Stimulated activated naive CD8-positive, alpha-beta T cell treated with anti-CD3 and anti-CD28 coated beads, Interleukin-15, amount 100 ng/mL, for 72 hours (primary cell): Measurements from ENCODE around the gene TAB3.
A peak's percentile ranks its signal among the peaks of the same experiment; 100 is the strongest.

ENCODE experiments used
- ATAC-seq: fragments of 150-1000 bp; cut with Tn5 transposase; 2 replicates; pipeline ENCODE4 v1.10.0; 2021; ENCODE audit warnings: mild to moderate bottlenecking, moderate library complexity
- DNase-seq, 2 donors: peaks; one replicate each; pipeline ENCODE4 v3.0.0; 2021 to 2022
- H3K27ac Mint-ChIP-seq, 2 donors: one replicate each; pipeline ENCODE4 v1.8.0; 2022; ENCODE audit warnings: mild to moderate bottlenecking in 2 of 2, mixed read lengths in 2 of 2, moderate library complexity in 2 of 2
- H3K27me3 Mint-ChIP-seq: one replicate; pipeline ENCODE4 v1.8.0; 2022; ENCODE audit warnings: mixed read lengths
- H3K4me1 Mint-ChIP-seq: one replicate; pipeline ENCODE4 v1.8.0; 2022; ENCODE audit warnings: mild to moderate bottlenecking, mixed read lengths
- H3K4me3 Mint-ChIP-seq, 2 donors: one replicate each; pipeline ENCODE4 v1.8.0; 2022; ENCODE audit warnings: mild to moderate bottlenecking in 2 of 2, mixed read lengths in 2 of 2, moderate library complexity in 1 of 2
- H3K9me3 Mint-ChIP-seq, 2 donors: one replicate each; pipeline ENCODE4 v1.8.0; 2022; ENCODE audit warnings: mixed read lengths in 2 of 2

The TAB3 gene

DNA sequence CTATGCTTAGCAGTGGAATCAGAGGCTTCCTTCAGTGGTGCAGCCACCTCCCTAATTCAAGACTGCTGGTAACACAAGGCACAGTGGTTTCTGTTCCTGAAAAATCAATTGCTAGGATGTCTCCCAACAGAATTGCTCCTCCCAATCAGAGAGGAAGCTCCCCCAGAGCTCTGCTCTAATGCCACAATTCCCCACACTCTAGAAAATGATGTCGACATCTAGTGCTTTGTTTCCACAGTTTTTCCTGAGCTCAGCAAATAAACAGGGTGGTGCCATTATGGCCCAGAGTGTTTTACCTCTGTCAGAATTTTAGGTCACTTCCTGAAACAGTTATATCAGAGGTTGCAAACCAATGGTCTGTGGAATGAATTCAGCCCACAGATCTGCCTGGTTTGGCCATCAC lies 24.7 kb downstream of the TAB3 start:
- no peak overlapping the region for H3K27ac Mint-ChIP-seq
- no peak overlapping the region for H3K4me3 Mint-ChIP-seq
- no peaks in the 10 kb centered on the region for H3K27me3 Mint-ChIP-seq
- H3K4me1 Mint-ChIP-seq = no peaks in the 10 kb centered on the region
- no peak for ATAC-seq
- no peak for DNase-seq
- no peaks in the 10 kb centered on the region for H3K9me3 Mint-ChIP-seq

DNA sequence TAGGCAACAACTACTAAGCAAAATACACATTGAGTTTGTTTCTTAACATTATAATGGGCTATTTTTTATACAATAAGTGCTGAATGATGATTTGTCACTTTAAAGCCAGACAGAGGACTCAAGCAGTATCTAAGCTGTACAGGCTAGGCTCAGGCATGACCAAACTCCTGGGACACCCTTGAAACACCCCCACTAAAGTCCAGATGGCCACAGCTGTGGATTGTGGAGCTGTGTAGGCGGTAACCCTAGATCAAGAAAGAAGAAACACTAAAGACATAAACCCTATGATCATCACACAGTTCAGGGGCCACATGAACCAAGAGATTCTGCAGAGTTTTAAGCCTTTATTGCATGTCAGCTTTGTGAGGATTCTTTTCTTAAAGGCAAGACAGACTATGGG lies 25.1 kb downstream of the TAB3 start:
- Mint-ChIP-seq H3K9me3 (no peaks in the 10 kb centered on the region), H3K27me3 (no peaks in the 10 kb centered on the region), H3K4me1 (no peaks in the 10 kb centered on the region), H3K4me3 (no peak overlapping the region), H3K27ac (no peak overlapping the region)
- ATAC-seq (no peak), DNase-seq (no peak)

DNA sequence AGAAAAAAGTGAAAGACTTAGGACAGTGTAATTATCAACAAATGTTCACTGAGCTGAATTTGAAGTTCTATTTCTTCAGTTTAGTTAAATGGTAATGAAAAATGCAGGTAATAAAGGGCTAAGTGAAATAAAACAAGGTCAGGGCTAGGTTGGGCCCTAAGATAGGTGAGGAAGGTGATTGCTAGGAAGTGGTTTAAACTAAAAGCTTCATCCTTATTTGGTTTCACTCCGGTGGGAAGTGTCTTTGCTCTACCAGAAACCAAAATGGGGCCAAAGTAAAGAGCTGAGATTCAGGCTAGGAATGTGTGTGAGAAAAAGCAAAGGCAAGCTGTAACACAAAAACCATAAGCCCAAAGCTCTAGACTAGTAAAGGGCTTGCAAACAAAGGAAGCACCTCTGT lies 31.0 kb downstream of the TAB3 start:
- Mint-ChIP-seq H3K27me3 (no peaks in the 10 kb centered on the region), H3K4me1 (no peaks in the 10 kb centered on the region), H3K4me3 (no peak overlapping the region), H3K27ac (no peak overlapping the region), H3K9me3 (no peaks in the 10 kb centered on the region)
- DNase-seq (no peak), ATAC-seq (no peak)

DNA sequence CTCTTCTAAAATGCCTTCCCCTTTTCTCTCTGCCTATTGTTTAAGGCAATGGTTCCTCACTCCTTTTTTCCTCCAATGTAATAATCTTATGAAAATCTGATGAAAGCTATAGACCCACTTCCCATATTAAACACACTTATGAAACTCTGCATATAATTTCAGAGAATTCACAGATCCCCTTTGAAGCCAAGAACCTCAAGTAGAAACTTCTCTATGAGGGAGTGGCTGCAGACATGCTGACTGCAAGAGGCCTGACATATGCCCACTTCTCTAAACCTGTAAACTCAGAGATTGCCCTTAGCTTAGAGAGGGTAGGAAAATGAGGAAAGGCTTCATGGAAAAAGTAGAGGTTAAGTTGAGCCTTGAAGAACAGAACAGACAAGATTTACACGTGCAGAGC lies 37.6 kb downstream of the TAB3 start:
- no peak for DNase-seq
- no peak for ATAC-seq
- H3K4me1 Mint-ChIP-seq = peaks cover 8% of the 10 kb centered on the region
- no peaks in the 10 kb centered on the region for H3K9me3 Mint-ChIP-seq
- no peaks in the 10 kb centered on the region for H3K27me3 Mint-ChIP-seq
- no peak overlapping the region for H3K4me3 Mint-ChIP-seq
- H3K27ac Mint-ChIP-seq = no peak overlapping the region

DNA sequence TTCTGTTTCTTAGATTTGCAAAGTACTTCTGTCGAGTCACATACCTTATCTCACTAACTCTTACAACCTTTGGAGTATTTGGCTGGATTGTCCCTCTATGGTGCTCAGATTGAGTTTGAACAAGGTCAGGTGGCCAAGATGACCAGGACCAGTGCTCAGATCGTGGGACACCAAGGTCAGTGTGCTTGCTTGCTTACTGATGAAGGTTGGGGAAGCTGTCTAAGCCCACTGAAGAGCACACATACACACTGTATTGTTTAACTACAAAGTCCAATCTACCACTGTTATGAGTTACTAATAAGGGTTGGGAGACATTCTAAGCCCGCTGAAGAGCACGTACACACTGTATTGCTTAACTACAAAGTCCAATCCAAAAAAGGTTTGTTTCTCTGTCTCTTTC lies 53.7 kb downstream of the TAB3 start:
- no peak overlapping the region for H3K27ac Mint-ChIP-seq
- no peak overlapping the region for H3K4me3 Mint-ChIP-seq
- no peaks in the 10 kb centered on the region for H3K9me3 Mint-ChIP-seq
- DNase-seq (no peak), ATAC-seq (no peak)
- H3K4me1 Mint-ChIP-seq = peaks cover 16% of the 10 kb centered on the region
- H3K27me3 Mint-ChIP-seq = no peaks in the 10 kb centered on the region

DNA sequence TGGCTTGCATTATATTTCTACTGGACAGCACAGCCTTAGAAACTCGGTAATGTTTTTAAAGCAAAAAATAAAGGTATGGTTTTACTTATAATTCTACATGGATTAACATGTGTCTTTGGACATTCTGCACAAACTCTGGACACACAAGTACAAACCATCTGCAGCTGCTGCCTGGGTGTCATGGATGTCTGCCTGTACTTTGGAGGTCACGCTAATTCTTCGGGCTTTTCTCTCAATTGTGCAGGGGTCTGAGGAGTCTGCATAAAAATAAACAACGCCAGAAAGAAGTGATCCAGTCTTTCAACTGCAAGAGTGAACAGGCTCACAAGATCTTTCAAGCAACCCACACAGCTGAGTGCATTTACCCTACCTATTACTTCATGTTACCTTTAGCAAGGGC lies 55.2 kb downstream of the TAB3 start:
- Mint-ChIP-seq H3K9me3 (no peaks in the 10 kb centered on the region), H3K27me3 (no peaks in the 10 kb centered on the region), H3K4me3 (no peak overlapping the region), H3K4me1 (peaks cover 31% of the 10 kb centered on the region), H3K27ac (no peak overlapping the region)
- DNase-seq = no peak
- no peak for ATAC-seq

DNA sequence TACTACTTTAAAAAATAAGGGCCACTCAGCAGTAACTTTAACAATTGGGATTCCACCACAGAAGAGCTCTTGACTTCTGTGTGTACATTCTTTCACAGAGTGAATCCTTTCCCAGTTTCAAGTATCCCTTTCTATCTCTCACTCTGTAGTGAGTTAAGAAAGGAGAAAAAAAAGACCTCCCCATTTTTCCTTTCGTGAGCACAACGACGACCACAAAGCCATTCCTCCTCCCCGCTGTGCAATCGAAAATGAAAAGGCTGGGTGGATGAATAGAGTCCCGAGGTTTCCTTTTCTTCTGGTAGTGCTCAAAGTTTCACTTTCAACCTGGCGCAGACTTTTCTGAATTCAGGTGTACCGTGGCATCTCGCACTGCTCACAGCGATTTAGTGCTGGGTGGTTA lies 58.0 kb downstream of the TAB3 start:
- DNase-seq (peak; percentile 3 to 34), ATAC-seq (peak; percentile 89)
- Mint-ChIP-seq H3K27ac (peak overlapping the region in 1 of 2 donors; percentile 21), H3K9me3 (no peaks in the 10 kb centered on the region), H3K4me3 (peak overlapping the region; percentile 53 to 64), H3K4me1 (peaks cover 46% of the 10 kb centered on the region), H3K27me3 (no peaks in the 10 kb centered on the region)

DNA sequence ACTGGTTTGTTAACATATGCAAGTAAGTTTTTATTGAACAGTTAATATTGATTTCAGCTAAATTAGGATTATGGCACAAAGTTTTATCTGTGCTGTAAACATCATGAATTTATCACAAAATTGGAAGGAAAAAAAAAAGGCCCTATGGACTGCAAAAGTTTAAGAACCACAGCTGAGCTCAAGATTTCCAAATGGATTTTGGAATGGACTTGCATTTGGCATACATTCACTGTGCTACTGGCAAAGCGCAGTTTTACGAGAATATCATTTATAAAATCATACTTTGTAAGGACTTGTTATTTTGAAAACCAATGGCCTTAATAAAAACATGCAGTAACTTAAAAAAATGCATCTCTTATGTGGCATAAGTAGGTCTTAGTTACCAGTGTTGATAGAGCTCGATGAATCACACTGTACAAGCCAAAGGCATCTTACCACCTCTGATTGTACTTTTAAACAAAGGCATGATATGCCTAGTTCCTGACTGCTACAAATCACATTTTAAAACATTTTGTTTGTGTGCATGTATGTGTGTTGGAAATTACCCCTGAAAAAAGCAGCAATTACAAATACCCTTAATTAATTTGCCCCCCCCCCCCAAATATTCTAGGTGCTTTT lies 58.6 kb downstream of the TAB3 start:
- ATAC-seq (peak; percentile 70), DNase-seq (no peak)
- H3K4me1 Mint-ChIP-seq = peaks cover 51% of the 10 kb centered on the region
- peak overlapping the region in 1 of 2 donors; percentile 57 for H3K27ac Mint-ChIP-seq
- H3K4me3 Mint-ChIP-seq = no peak overlapping the region
- H3K9me3 Mint-ChIP-seq = no peaks in the 10 kb centered on the region
- no peaks in the 10 kb centered on the region for H3K27me3 Mint-ChIP-seq

DNA sequence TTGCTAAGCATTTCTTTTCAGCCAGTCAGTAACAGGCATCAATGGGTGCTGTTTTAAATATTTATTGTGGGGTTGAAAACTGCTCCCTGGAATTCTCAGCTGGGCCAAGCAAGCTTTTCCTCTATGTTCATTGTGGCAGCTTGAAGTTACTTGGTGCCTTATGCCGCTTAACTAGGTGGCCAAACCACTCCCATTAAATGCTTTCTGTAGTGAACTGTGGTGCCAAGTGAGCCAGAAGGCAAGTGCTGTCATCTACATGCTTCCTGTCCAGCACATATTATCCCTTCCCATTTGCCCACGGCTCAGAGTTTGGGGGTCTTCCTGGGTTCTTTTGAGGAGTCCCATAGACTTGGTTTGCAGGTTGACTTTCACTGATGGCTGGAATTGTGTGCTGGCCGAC lies 64.8 kb downstream of the TAB3 start:
- Mint-ChIP-seq H3K4me3 (no peak overlapping the region), H3K9me3 (no peaks in the 10 kb centered on the region), H3K27me3 (no peaks in the 10 kb centered on the region), H3K27ac (no peak overlapping the region), H3K4me1 (peaks cover 36% of the 10 kb centered on the region)
- ATAC-seq (no peak), DNase-seq (no peak)

DNA sequence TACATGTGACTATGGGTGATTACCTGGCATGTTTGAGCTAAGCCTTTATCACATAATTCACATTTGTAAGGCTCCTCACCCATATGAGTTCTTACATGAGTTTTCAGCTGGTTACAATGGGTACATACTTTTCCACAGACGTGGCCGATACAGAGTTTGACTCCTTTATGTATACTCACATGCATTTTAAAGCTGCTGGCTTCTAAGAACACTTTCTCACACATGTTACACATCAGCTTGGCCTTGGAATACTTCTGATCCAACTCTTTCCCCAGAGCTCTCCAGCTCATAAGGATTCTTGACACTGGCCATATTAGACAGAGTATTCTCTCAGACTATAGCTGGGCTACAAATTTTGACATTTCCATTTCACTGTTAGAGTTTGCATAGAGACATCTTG lies 66.3 kb downstream of the TAB3 start:
- Mint-ChIP-seq H3K27ac (no peak overlapping the region), H3K4me3 (no peak overlapping the region), H3K27me3 (no peaks in the 10 kb centered on the region), H3K4me1 (peaks cover 24% of the 10 kb centered on the region), H3K9me3 (no peaks in the 10 kb centered on the region)
- DNase-seq (no peak), ATAC-seq (no peak)

DNA sequence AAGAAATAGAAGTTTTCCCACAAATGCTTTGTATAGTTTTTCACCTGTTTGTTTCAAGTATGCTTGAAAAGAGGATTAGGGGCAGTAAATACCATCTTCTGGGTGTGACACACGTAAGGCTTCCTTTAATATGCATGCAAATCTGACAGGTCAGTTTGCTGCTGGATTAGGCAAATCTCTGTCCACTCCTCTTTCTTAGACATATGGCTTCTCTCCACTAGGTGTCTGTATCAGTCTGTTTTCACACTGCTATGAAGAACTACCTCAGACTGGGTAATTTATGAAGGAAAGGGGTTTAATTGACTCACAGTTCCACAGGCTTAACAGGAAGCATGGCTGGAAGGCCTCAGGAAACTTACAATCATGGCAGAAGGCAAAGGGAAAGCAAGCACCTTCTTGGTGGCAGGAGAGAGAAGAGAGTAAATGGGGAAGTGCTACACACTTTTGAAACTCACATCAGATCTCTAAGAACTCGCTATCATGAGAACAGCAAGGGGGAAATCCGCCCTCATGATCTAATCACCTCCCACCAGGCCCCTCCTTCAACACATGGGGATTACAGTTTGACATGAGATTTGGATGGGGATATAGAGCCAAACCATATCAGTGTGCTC lies 66.9 kb downstream of the TAB3 start:
- no peaks in the 10 kb centered on the region for H3K27me3 Mint-ChIP-seq
- no peak overlapping the region for H3K4me3 Mint-ChIP-seq
- H3K4me1 Mint-ChIP-seq = peaks cover 24% of the 10 kb centered on the region

DNA sequence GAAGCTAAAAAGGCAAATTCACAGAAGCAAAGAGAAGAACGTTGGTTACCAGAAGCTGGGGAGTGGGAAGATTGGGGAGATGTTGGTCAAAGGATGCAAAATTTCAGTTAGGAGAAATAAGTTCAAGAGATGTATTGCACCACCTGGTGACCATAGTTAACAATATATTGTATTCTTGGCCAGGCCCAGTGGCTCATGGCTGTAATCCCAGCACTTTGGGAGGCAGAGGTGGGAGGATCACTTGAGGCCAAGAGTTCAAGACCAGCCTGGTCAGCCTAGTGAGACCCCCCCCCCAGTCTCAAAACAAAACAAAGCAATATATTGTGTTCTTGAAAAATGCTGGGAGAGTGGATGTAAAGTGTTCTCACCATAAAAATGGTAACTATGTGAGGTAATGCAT lies 67.9 kb downstream of the TAB3 start:
- no peak for DNase-seq
- H3K4me3 Mint-ChIP-seq = no peak overlapping the region
- no peak for ATAC-seq
- H3K27me3 Mint-ChIP-seq = no peaks in the 10 kb centered on the region
- H3K9me3 Mint-ChIP-seq = no peaks in the 10 kb centered on the region
- H3K27ac Mint-ChIP-seq = no peak overlapping the region
- peaks cover 18% of the 10 kb centered on the region for H3K4me1 Mint-ChIP-seq

More for the DNA sequence above, 66.9 kb downstream of the TAB3 start:
- Mint-ChIP-seq H3K9me3 (no peaks in the 10 kb centered on the region), H3K27ac (no peak overlapping the region)
- DNase-seq (no peak), ATAC-seq (peak; percentile 53)

DNA sequence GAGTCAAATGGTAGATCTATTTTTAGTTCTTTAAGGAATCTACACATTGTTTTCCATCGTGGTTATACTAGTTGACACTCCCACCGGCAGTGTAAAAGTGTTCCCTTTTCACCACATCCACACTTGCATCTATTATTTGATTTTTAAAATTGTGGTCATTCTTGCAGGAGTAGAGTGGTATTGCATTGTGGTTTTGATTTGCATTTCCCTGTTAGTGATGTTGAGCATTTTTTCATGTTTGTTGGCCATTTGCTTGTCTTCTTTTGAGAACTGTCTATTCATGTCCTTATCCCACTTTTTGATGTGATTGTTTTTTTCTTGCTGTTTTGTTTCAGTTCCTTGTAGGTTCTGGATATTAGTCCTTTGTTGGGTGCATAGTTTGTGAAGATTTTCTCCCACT lies 70.0 kb downstream of the TAB3 start:
- no peak overlapping the region for H3K4me3 Mint-ChIP-seq
- DNase-seq (no peak), ATAC-seq (no peak)
- no peaks in the 10 kb centered on the region for H3K9me3 Mint-ChIP-seq
- peaks cover 6% of the 10 kb centered on the region for H3K4me1 Mint-ChIP-seq
- no peak overlapping the region for H3K27ac Mint-ChIP-seq
- H3K27me3 Mint-ChIP-seq = no peaks in the 10 kb centered on the region

DNA sequence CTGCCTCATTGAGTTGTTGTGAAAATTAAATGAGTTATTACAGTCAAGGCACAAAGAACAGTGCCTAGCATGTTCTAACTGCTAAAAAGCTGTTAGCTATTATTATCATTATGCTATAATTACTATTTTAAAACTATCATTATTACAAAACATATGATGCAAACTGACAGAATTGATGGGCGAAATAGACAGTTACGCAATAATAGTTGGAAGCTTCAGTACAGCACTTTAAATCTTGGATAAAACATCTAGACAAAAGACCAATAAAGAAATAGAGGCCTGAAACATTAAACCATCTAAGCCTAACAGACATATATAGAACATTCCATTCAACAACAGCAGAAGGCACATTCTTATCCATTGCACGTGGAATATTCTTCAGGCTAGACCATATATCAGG lies 73.0 kb downstream of the TAB3 start:
- DNase-seq = no peak

DNA sequence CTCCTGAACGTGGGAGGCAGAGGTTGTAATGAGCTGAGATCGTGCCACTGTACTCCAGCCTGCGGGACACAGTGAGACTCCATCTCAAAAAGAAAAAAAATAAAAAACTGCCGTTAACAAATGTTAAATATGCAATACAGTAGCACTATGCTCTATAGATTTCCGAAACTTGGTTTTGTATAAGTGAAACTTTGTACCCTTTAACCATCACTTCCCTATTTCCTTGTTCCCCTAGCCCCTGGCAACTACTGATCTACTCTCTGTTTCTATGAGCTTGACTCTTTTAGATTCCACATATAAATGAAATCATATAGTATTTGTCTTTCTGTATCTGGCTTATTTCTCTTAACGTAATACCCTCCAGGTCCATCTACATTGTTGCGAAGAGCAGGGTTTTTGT lies 74.1 kb downstream of the TAB3 start:
- Mint-ChIP-seq H3K4me3 (no peak overlapping the region), H3K4me1 (no peaks in the 10 kb centered on the region), H3K27me3 (no peaks in the 10 kb centered on the region), H3K27ac (no peak overlapping the region), H3K9me3 (no peaks in the 10 kb centered on the region)
- no peak for DNase-seq
- ATAC-seq = no peak

More for the DNA sequence above, 73.0 kb downstream of the TAB3 start:
- no peak for ATAC-seq
- no peaks in the 10 kb centered on the region for H3K4me1 Mint-ChIP-seq
- H3K9me3 Mint-ChIP-seq = no peaks in the 10 kb centered on the region
- H3K27ac Mint-ChIP-seq = no peak overlapping the region
- H3K4me3 Mint-ChIP-seq = no peak overlapping the region
- H3K27me3 Mint-ChIP-seq = no peaks in the 10 kb centered on the region

DNA sequence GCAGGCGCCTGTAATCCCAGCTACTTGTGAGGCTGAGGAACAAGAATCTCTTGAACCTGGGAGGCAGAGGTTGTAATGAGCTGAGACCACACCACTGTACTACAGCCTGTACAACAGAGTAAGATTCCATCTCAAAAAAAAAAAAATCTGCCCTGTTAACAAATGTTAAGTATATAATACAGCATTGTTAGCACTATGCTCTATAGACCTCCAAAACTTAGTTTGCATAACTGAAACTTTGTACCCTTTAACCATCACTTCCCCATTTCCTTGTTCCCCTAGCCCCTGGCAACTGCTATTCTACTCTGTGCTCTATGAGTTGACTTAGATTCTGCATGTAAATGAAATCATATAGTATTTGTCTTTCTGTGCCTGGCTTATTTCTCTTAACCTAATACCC lies 76.7 kb downstream of the TAB3 start:
- Mint-ChIP-seq H3K9me3 (no peaks in the 10 kb centered on the region), H3K4me3 (no peak overlapping the region), H3K27ac (no peak overlapping the region), H3K27me3 (no peaks in the 10 kb centered on the region), H3K4me1 (no peaks in the 10 kb centered on the region)
- DNase-seq = no peak
- ATAC-seq = no peak

DNA sequence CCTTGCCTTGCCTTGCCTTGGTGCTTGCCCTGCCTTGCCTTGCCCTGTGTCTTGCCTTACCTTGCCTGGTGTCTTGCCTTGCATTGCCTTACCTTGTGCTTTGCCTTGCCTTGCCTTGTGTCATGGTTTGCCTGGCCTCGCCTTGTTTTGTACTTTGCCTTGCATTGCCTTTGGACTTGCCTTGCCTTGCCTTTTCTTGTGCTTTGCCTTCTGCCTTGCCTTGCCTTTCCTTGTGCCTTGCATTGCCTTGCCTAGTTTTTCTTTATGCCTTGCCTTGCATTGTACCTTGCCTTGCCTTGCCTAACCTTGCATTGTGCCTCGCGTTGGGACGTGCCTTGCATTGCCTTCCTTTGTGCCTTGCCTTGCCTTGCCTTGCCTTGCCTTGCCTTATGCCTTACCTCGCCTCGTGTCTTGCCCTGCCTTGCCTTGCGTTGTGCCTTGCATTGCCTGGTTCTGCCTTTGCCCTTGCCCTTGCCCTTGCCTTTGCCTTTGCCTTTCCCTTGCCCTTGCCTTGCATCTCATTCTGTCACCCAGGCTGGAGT lies 82.8 kb downstream of the TAB3 start:
- Mint-ChIP-seq H3K4me3 (no peak overlapping the region), H3K27me3 (no peaks in the 10 kb centered on the region), H3K27ac (no peak overlapping the region)

More for the DNA sequence above, 82.8 kb downstream of the TAB3 start:
- no peak for DNase-seq
- no peaks in the 10 kb centered on the region for H3K9me3 Mint-ChIP-seq
- ATAC-seq = no peak
- H3K4me1 Mint-ChIP-seq = no peaks in the 10 kb centered on the region
